K562 (cell line): Measurements from ENCODE around the gene FBP1. TPM values are rescaled to one million over a fixed set of nuclear protein-coding genes. Genes with fewer than 3 reads are reported as not detected.

Experiments used
- CBX5 ChIP-seq: IDR thresholded peaks from 2 replicates; pipeline ENCODE4 v1.6.1; 2014; ENCODE audit warnings: low read depth, borderline replicate concordance
- DMBX1 ChIP-seq: fragments of 250-450 bp; sonication (Bioruptor Pico); IDR thresholded peaks from 2 replicates; pipeline ENCODE4 v1.8.0; 2022; ENCODE audit warnings: inconsistent platforms, mild to moderate bottlenecking, moderate library complexity, borderline replicate concordance
- FUS ChIP-seq: fragments of 200-400 bp; formaldehyde crosslinking; optimal IDR thresholded peaks from 2 replicates; pipeline ENCODE3; 2017; ENCODE audit warnings: low read depth, low read length
- MXI1 ChIP-seq: IDR thresholded peaks from 2 replicates; pipeline ENCODE4 v1.6.1; 2011; ENCODE audit warnings: low read depth, mild to moderate bottlenecking, improper control_type of control experiment, low read length
- NFIC ChIP-seq: fragments of 450-650 bp; IDR thresholded peaks from 2 replicates; pipeline ENCODE4 v1.6.1; 2017; ENCODE audit warnings: mild to moderate bottlenecking, inconsistent platforms
- RAD21 ChIP-seq, 2 experiments: fragments of 250-450 bp in 1 of 2; fragments of 450-650 bp in 1 of 2; sonication (Bioruptor Pico) in 1 of 2; formaldehyde crosslinking in 1 of 2; IDR thresholded peaks in 1 of 2; conservative IDR thresholded peaks in 1 of 2; 2 replicates each; pipeline versions ENCODE4 v1.4.0 to v1.8.0; 2020 to 2022; ENCODE audit warnings: mild to moderate bottlenecking in 2 of 2, moderate library complexity in 1 of 2
- SRF ChIP-seq, 2 experiments: fragments of 250-450, 450-650 bp in 1 of 2; sonication (Bioruptor Pico) in 1 of 2; sonication (generic) in 1 of 2; formaldehyde crosslinking; IDR thresholded peaks; 2 replicates each; pipeline versions ENCODE4 v1.5.0 to v1.5.1; 2020 to 2022; ENCODE audit warnings: mild to moderate bottlenecking in 1 of 2, missing genetic modification reagents in 1 of 2
- ZBED1 ChIP-seq: IDR thresholded peaks from 2 replicates; pipeline ENCODE4 v1.6.1; 2014
- ZNF212 ChIP-seq: fragments of 450-650 bp; formaldehyde crosslinking; IDR thresholded peaks from 2 replicates; pipeline ENCODE4 v1.4.0; 2020; ENCODE audit warnings: mild to moderate bottlenecking
- polyA plus RNA-seq, 8 experiments: library from polyadenylated mRNA; depleted of rRNA in 4 of 8; stranded (reverse) in 5 of 8; unstranded in 3 of 8; fragments of >200 nt; fragmentation: Nextera tagmentation in 2 of 8; fragmentation: Illumina TruSeq in 1 of 8; extraction: Ambion mirVana in 2 of 8; extraction: Trizol in 1 of 8; gene quantifications; 2 replicates each; pipeline versions ENCODE4 v1.2.1 to v1.2.3, GENCODE V29; 2011 to 2014; ENCODE audit warnings: inconsistent platforms in 1 of 8, missing spikeins in 1 of 8
- total RNA-seq, 7 experiments: library from RNA; depleted of rRNA in 6 of 7; stranded (reverse); fragments of >200 nt in 6 of 7; fragmentation: Illumina TruSeq in 2 of 7; extraction: Trizol in 2 of 7; gene quantifications; 2 replicates each; pipeline versions ENCODE4 v1.2.1 to v1.2.3, GENCODE V29; 2011 to 2021; ENCODE audit warnings: low replicate concordance in 1 of 7
- TF ChIP-seq, protein P1 (sequence below): fragments of 250-450 bp; sonication (Bioruptor Pico); IDR thresholded peaks from 2 replicates; pipeline ENCODE4 v1.8.0; 2022; ENCODE audit warnings: moderate library complexity, mild to moderate bottlenecking, inconsistent platforms
- TF ChIP-seq, protein P2 (sequence below): fragments of 450-650 bp; IDR thresholded peaks from 2 replicates; pipeline ENCODE4 v1.6.1; 2018; ENCODE audit not compliant: partially characterized antibody
- TF ChIP-seq, protein P3 (sequence below), 2 experiments: fragments of 450-650 bp; IDR thresholded peaks; 2 replicates each; pipeline ENCODE4 v1.6.1; 2018; ENCODE audit warnings: mild to moderate bottlenecking in 2 of 2, low read depth in 1 of 2; ENCODE audit not compliant: partially characterized antibody in 2 of 2
- TF ChIP-seq, protein P4 (sequence below): sonication (generic); formaldehyde crosslinking; IDR thresholded peaks from 2 replicates; pipeline ENCODE4 v1.4.0; 2020; ENCODE audit warnings: mild to moderate bottlenecking, missing genetic modification reagents
- TF ChIP-seq, protein P5 (sequence below): sonication (generic); IDR thresholded peaks from 2 replicates; pipeline ENCODE4 v1.6.1; 2016

FBP1 gene
- total and polyA plus RNA-seq, 9 of the 15 experiments (the other 6 are each of a cell fraction or from before 2014, with no cell fraction given), result 0.24 TPM; not detected in 8

DNA sequence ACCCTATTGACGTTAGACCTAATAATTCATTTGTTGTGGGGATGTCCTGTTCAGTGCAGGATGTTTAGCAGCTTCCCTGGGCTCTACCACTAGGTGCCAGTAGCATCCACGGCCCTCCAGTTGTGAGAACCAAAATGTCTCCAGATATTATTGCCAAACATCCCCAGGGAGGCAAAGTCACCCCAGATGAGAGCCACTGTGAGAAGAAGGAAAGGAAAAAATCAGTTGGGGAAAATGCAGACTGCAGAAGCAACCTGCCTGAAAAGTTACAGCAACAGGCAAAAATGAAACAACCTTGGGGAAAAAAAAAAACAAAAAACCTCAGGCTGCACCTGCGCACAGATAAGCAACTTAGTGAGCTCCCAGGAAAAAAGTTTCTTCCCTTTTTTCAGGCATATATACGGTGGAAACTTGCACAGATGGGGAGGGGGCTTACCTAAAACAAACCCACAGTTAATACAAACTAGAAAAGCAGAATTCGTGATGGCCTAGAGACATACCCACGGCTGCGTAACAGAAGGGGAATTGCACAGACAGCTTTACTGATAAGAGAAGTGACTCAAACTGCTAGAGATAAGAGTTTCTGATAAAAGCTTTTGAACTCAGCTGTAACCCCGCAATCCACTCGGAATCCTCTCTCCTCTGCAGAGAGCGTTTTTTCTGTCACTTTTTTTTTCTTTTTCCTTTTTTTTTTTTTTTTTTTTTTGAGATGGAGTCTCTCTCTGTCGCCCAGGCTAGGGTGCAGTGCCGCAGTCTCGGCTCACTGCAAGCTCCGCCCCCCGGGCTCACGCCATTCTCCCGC lies 29.8 kb upstream of the FBP1 start (continued):
- TF ChIP-seq, protein P1, sequence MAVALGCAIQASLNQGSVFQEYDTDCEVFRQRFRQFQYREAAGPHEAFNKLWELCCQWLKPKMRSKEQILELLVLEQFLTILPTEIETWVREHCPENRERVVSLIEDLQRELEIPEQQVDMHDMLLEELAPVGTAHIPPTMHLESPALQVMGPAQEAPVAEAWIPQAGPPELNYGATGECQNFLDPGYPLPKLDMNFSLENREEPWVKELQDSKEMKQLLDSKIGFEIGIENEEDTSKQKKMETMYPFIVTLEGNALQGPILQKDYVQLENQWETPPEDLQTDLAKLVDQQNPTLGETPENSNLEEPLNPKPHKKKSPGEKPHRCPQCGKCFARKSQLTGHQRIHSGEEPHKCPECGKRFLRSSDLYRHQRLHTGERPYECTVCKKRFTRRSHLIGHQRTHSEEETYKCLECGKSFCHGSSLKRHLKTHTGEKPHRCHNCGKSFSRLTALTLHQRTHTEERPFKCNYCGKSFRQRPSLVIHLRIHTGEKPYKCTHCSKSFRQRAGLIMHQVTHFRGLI (CRISPR knock-in tag), result no peak
- TF ChIP-seq, protein P2, sequence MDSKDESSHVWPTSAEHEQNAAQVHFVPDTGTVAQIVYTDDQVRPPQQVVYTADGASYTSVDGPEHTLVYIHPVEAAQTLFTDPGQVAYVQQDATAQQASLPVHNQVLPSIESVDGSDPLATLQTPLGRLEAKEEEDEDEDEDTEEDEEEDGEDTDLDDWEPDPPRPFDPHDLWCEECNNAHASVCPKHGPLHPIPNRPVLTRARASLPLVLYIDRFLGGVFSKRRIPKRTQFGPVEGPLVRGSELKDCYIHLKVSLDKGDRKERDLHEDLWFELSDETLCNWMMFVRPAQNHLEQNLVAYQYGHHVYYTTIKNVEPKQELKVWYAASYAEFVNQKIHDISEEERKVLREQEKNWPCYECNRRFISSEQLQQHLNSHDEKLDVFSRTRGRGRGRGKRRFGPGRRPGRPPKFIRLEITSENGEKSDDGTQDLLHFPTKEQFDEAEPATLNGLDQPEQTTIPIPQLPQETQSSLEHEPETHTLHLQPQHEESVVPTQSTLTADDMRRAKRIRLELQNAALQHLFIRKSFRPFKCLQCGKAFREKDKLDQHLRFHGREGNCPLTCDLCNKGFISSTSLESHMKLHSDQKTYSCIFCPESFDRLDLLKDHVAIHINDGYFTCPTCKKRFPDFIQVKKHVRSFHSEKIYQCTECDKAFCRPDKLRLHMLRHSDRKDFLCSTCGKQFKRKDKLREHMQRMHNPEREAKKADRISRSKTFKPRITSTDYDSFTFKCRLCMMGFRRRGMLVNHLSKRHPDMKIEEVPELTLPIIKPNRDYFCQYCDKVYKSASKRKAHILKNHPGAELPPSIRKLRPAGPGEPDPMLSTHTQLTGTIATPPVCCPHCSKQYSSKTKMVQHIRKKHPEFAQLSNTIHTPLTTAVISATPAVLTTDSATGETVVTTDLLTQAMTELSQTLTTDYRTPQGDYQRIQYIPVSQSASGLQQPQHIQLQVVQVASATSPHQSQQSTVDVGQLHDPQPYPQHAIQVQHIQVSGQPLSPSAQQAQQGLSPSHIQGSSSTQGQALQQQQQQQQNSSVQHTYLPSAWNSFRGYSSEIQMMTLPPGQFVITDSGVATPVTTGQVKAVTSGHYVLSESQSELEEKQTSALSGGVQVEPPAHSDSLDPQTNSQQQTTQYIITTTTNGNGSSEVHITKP, result no peak
- TF ChIP-seq ZNF212 (CRISPR knock-in tag) (no peak), DMBX1 (no peak), RAD21 (CRISPR knock-in tag; conservative IDR thresholded peaks at IDR 0.05 in 1 of 2, IDR thresholded peaks at IDR 0.05 in 1 of 2) (peak in 1 of 2 experiments; percentile 61; a peak in 3 of 4 replicates), CBX5 (no peak), ZBED1 (no peak), FUS (no peak), SRF (CRISPR knock-in tag; IDR thresholded peaks at IDR 0.05) (peak in 1 of 2 experiments; percentile 22; a peak in 1 of 4 replicates), NFIC (no peak; the same call in 1 of the 2 replicates), MXI1 (no peak)
- TF ChIP-seq, protein P3, sequence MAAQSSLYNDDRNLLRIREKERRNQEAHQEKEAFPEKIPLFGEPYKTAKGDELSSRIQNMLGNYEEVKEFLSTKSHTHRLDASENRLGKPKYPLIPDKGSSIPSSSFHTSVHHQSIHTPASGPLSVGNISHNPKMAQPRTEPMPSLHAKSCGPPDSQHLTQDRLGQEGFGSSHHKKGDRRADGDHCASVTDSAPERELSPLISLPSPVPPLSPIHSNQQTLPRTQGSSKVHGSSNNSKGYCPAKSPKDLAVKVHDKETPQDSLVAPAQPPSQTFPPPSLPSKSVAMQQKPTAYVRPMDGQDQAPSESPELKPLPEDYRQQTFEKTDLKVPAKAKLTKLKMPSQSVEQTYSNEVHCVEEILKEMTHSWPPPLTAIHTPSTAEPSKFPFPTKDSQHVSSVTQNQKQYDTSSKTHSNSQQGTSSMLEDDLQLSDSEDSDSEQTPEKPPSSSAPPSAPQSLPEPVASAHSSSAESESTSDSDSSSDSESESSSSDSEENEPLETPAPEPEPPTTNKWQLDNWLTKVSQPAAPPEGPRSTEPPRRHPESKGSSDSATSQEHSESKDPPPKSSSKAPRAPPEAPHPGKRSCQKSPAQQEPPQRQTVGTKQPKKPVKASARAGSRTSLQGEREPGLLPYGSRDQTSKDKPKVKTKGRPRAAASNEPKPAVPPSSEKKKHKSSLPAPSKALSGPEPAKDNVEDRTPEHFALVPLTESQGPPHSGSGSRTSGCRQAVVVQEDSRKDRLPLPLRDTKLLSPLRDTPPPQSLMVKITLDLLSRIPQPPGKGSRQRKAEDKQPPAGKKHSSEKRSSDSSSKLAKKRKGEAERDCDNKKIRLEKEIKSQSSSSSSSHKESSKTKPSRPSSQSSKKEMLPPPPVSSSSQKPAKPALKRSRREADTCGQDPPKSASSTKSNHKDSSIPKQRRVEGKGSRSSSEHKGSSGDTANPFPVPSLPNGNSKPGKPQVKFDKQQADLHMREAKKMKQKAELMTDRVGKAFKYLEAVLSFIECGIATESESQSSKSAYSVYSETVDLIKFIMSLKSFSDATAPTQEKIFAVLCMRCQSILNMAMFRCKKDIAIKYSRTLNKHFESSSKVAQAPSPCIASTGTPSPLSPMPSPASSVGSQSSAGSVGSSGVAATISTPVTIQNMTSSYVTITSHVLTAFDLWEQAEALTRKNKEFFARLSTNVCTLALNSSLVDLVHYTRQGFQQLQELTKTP (IDR thresholded peaks at IDR 0.05; ENCODE audit: low read depth in 1 of 2, partially characterized antibody in 2 of 2), result peak in 1 of 2 experiments; percentile 38
- TF ChIP-seq, protein P4, sequence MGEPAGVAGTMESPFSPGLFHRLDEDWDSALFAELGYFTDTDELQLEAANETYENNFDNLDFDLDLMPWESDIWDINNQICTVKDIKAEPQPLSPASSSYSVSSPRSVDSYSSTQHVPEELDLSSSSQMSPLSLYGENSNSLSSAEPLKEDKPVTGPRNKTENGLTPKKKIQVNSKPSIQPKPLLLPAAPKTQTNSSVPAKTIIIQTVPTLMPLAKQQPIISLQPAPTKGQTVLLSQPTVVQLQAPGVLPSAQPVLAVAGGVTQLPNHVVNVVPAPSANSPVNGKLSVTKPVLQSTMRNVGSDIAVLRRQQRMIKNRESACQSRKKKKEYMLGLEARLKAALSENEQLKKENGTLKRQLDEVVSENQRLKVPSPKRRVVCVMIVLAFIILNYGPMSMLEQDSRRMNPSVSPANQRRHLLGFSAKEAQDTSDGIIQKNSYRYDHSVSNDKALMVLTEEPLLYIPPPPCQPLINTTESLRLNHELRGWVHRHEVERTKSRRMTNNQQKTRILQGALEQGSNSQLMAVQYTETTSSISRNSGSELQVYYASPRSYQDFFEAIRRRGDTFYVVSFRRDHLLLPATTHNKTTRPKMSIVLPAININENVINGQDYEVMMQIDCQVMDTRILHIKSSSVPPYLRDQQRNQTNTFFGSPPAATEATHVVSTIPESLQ (CRISPR knock-in tag), result no peak
- TF ChIP-seq, protein P5, sequence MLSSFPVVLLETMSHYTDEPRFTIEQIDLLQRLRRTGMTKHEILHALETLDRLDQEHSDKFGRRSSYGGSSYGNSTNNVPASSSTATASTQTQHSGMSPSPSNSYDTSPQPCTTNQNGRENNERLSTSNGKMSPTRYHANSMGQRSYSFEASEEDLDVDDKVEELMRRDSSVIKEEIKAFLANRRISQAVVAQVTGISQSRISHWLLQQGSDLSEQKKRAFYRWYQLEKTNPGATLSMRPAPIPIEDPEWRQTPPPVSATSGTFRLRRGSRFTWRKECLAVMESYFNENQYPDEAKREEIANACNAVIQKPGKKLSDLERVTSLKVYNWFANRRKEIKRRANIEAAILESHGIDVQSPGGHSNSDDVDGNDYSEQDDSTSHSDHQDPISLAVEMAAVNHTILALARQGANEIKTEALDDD, result no peak
